ENCODE measurements around the gene POLR1E.
A peak's percentile ranks its signal among the peaks of the same experiment; 100 is the strongest.

The POLR1E gene

GRCh38 chr9:37485389-37486255 is at the start of gene POLR1E:
Gene POLR1E (plus strand): TSS chr9:37485948. CDS start chr9:37486048, 100 bp downstream.
- peak; percentile 95 to 98 for DNase-seq

GRCh38 chr9:37436540-37436939 is 49.2 kb upstream of the POLR1E start:
- no peak for DNase-seq

DNA sequence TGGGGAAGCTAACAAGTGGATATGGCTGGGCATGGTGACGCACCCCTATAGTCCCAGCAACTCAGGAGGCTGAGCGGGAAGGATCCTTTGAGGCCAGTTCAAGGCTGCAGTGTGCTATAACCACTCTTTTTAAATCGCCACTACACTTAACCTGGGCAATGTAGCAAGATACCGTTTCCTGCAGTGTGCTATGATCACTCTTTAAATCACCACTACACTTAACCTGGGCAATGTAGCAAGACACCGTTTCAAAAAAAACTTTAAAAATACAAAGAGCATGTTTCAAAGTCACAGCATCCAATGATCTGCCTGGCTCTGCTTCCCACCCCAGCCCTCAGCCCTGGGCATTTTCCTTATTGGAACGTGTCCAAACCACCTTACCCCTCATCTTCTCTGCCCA is 48.7 kb upstream of the POLR1E start:
- no peak for DNase-seq

- no peak for DNase-seq
Measured at GRCh38 chr9:37437621-37438020, 48.1 kb upstream of the POLR1E start.

DNA sequence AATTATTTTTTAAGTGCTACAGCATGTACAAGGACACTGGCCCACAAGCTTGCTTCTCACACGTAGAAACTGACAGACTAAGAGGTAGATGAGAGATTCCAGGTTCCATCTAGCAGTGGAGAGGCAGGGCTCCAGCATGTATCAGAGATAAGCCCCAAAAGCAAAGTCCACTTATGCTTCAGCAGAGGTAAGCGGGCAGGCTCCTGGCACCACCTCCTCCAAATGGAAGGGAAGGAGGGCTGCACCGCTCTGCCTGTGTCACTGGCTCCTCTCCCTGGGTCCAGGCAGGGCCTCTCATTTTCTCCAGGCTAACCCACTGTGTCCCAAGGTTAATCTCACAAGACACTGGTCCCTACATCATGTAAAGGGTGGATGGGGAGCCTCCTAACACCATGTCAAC is 47.4 kb upstream of the POLR1E start:
- no peak for DNase-seq

DNA sequence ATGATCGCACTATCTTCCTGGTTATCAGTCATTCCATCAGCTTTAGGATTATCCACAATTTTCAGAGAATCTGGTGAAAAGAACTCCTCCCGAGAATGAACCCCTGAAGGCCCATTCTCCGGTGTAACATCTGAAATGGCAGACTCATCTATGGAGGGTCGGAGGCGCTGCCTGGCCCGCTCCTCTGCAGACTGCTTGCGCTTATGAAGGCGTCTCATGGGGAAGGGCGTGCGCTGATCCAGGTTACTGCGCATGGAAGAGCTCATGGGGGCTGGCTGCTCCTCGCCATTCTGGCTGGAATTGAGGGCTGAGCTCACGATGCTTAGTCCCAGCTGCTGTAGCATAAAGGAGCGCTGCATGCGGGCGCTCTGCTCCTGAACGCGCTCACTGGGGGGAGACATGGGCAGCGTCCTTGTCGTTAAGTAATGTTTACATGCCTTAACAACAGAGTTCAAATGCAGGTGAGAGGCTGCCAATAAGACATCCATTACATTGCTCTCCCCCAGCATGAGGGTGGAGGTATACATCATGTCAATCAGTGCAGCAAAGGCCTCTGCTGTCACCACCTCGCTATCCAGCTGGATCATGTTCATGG is 43.9 kb upstream of the POLR1E start:
- no peak for DNase-seq

GRCh38 chr9:37442556-37442955 is 43.2 kb upstream of the POLR1E start:
- no peak for DNase-seq

- DNase-seq, result no peak
Measured at GRCh38 chr9:37443566-37443965, 42.2 kb upstream of the POLR1E start.

DNA sequence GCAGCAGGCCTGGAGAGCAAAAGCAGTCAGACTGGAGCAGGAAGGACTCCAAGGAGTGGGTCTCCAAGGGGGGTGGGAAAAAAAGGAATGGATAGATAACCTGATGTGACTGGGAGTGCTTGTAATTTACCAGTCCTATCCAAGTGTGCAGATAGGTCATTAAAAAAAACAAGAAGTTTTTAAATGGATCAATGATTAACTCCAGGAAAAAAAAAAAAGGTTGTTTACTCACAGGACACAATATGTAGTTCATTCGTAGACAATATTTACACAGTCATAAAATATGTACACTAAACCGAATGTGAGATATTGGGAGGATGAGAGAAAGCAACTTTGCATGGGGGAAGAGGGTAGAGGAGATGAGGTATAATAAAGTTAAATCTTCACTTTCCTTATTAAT is 40.9 kb upstream of the POLR1E start:
- DNase-seq, result no peak

GRCh38 chr9:37445832-37446231 is 39.9 kb upstream of the POLR1E start:
- no peak for DNase-seq

GRCh38 chr9:37446401-37446800 is 39.3 kb upstream of the POLR1E start:
- no peak for DNase-seq

DNA sequence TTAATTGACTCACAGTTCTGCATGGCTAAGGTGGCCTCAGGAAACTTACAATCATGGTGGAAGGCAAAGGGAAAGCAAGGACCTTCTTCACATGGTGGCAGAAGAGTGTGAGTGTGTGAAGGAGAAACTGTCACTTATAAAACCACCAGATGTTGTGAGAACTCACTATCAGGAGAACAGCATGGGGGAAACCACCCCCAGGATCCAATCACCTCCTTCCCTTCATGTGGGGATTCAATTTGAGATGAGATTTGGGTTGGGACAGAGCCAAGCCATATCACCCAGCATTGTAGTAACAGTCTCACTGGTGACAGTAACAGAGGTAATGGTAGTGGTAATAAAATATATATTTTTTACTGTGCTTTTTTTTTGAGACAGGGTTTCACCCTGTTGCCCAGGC is 38.6 kb upstream of the POLR1E start:
- no peak for DNase-seq

GRCh38 chr9:37449862-37450632 is 35.7 kb upstream of the POLR1E start:
- no peak for DNase-seq

- no peak for DNase-seq
Measured at GRCh38 chr9:37451628-37452027, 34.1 kb upstream of the POLR1E start.

DNA sequence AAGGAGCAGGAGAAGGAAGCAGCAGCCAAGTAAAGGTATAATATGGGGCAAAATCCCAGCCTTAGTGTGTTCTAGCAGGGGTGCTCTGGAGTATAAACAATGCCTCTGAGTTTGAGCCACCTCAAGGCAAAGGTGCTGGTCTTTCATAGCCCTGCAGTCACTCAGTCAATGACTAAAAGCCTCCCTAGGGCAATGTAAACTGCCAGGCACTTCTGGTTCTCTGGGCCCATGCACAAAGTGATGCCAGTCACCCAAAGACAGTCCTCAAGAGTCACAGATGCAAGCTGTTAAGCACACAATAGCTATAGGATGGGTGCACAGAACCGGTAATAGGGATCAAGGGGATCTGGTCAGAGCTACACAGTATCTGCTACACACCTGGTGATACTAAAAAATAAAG is 33.1 kb upstream of the POLR1E start:
- DNase-seq, result no peak

DNA sequence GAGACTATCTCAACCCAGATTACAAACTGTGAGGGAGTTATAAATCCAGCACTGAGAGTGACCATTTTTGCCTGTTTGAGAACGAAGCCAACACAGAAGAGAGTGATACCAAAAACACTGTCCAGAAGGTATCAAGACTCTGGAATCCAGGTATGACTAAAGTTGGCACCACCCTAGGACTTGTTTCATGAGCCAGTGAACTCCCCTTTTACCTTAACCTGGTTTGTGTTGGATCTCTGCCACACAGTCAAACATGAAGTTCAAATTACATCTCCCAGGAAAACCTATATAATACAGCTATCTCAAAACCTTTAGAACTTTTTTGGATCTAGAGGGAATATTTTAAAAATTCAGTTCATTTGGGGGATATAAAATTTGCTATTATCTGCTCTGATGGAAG is 31.9 kb upstream of the POLR1E start:
- no peak for DNase-seq

- no peak for DNase-seq
Measured at GRCh38 chr9:37454238-37454637, 31.5 kb upstream of the POLR1E start.

DNA sequence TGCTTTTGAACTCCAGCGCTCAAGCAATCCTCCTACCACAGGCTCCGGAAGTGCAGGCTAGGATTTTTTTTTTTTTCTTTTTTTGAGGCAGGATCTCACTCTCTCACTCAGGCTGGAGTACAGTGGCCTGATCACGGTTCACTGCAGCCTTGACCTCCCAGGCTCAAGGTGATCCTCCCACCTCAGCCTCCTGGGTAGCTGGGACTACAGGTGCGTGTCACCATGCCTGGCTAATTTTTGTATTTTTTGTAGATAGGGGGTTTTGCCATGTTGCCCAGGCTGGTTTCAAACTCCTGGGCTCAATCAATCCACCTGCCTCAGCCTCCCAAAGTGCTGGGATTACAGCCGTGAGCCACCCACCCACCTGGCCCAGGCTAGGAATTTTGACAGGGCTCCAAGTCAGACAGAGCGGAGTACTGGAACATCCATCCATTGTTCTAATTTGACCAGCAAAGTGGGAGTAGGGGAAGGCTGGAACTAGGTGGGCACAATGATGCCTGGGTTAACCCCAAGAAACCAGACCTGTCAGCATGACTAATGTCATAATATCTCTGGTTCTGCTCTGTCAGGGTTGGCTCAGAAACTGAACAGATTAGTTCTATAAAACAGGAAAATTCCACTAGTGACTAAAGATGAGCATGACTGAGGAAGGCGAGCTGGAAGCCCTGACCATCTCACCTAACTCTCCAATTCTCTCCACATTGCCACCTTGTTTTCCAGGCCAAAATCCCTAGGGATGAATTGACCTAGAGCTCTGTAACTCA is 29.7 kb upstream of the POLR1E start:
- DNase-seq, result no peak

GRCh38 chr9:37456817-37457216 is 28.9 kb upstream of the POLR1E start:
- no peak for DNase-seq

DNA sequence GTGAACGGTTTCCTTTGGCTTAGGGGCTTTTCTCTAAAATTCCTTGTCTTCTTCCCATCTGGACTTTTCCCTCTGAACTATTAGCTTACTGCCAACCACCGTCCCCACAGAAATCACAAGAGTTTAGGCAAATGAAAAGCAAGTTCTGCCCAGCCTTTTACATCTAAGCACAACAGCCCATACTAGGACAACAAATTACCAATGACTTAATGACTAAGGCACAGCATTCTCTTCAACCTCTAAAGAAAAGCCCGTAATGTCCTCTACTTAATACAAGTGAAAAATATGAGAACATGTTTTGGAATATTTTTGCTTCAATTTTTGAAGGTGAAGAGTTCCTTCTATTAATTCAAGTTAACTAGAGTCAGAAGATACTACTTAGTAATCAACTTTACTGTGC is 21.7 kb upstream of the POLR1E start:
- no peak for DNase-seq

DNA sequence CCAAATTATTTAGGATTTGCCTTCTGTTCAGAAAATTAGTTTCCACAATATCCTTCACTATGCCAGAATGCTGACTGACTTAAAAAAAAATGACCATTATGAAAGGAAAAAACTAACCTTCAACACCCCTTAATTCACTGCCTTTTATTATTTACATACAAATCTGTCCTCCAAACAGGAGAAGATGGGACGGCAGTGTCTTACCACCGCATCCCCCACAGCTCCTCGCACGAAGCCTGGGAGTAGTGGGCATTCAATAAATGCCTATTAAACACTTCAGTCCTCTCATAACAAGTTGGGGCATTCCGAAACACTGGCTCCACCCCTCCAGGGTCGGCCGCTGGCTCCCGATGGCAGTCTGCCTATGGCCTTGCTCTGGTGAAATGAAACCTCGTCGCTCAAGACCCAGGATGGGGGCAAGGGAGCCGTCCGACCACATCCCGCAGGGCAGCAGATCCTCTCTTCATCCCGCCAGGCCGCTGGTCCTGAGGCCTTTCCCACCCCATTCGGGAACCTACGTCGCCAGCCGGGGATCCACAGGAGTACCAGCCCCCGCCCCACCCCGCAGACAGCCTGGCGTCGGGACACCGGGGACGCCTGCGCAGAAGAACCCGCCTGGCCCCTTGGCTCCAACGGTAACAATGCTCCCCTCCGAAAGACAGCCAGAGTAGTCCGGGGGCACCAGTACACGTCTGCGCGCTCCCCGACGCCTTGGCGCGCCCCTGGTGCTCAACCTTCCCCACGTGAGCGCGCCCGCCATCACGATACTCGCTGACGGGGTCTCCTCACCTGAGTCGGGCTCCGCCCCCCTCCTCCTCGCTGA is 21.1 kb upstream of the POLR1E start:
- peak; percentile 56 to 72 for DNase-seq
